Progenitor cell of endocrine pancreas (in vitro differentiated cells): ENCODE measurements around the gene CHN1. TPM values are rescaled to one million over a fixed set of nuclear protein-coding genes. Genes with fewer than 3 reads are reported as not detected.

Experiments used
- DNase-seq: peaks from one replicate; pipeline ENCODE4 v3.0.0; 2021; ENCODE audit warnings: low spot score; ENCODE audit not compliant: unreplicated experiment
- H3K27ac Mint-ChIP-seq: 2 replicates; pipeline ENCODE4 v1.8.0; 2021; ENCODE audit warnings: mild to moderate bottlenecking, moderate library complexity, mixed read lengths
- H3K27me3 Mint-ChIP-seq: 2 replicates; pipeline ENCODE4 v1.8.0; 2021; ENCODE audit warnings: mixed read lengths
- H3K36me3 Mint-ChIP-seq: 2 replicates; pipeline ENCODE4 v1.8.0; 2022; ENCODE audit warnings: mixed read lengths; ENCODE audit not compliant: insufficient read depth
- H3K4me1 Mint-ChIP-seq: 2 replicates; pipeline ENCODE4 v1.8.0; 2021; ENCODE audit warnings: low read depth, mixed read lengths
- H3K4me3 Mint-ChIP-seq: 2 replicates; pipeline ENCODE4 v1.8.0; 2021; ENCODE audit warnings: low read depth, mild to moderate bottlenecking, moderate library complexity, mixed read lengths
- H3K9me3 Mint-ChIP-seq: 2 replicates; pipeline ENCODE4 v1.8.0; 2021; ENCODE audit warnings: low read depth, mixed read lengths
- total RNA-seq: library from RNA; stranded (reverse); gene quantifications from 2 replicates; pipeline ENCODE4 v1.2.1, GENCODE V29; 2021
- TF ChIP-seq, protein P1 (sequence below): fragments of 200-600 bp; sonication (generic); IDR thresholded peaks from one replicate; pipeline ENCODE4 v1.5.0; 2021; ENCODE audit warnings: antibody characterized with exemption, mild to moderate bottlenecking; ENCODE audit not compliant: unreplicated experiment

The CHN1 gene
- total RNA-seq, 1 donor from 2014 or later, result 50.3 TPM

GRCh38 chr2:175002547-175003274 is 2.5 kb downstream of the CHN1 start:
- H3K4me1 Mint-ChIP-seq, result peaks cover 32% of the 10 kb centered on the region
- H3K27ac Mint-ChIP-seq, result peak overlapping the region; percentile 67
- H3K9me3 Mint-ChIP-seq, result no peaks in the 10 kb centered on the region
- H3K36me3 Mint-ChIP-seq, result no peaks in the 10 kb centered on the region
- no peak for DNase-seq
- H3K27me3 Mint-ChIP-seq, result peaks cover 3% of the 10 kb centered on the region
- TF ChIP-seq, protein P1, sequence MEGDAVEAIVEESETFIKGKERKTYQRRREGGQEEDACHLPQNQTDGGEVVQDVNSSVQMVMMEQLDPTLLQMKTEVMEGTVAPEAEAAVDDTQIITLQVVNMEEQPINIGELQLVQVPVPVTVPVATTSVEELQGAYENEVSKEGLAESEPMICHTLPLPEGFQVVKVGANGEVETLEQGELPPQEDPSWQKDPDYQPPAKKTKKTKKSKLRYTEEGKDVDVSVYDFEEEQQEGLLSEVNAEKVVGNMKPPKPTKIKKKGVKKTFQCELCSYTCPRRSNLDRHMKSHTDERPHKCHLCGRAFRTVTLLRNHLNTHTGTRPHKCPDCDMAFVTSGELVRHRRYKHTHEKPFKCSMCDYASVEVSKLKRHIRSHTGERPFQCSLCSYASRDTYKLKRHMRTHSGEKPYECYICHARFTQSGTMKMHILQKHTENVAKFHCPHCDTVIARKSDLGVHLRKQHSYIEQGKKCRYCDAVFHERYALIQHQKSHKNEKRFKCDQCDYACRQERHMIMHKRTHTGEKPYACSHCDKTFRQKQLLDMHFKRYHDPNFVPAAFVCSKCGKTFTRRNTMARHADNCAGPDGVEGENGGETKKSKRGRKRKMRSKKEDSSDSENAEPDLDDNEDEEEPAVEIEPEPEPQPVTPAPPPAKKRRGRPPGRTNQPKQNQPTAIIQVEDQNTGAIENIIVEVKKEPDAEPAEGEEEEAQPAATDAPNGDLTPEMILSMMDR, result no peak
- peak overlapping the region; percentile 22 for H3K4me3 Mint-ChIP-seq

DNA sequence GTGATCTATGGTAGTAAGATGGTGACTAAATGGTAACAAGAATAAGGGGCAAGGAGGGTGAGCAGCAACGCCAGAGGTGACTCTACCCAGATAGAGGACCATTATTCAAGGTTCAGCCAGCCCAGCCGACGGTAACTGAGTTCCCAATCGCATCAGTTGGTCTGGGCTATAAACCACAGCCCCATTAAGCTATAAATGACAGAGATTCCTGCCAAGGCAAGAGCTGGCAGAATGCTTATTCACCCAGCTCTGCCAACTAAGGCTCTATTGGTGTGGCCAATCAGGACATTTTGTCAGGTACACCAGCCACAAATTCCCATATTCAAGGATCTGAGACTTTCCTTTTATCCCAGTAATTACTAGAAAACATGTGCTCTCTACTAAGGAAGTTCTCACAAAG is 3.6 kb downstream of the CHN1 start:
- Mint-ChIP-seq H3K4me1 (peaks cover 35% of the 10 kb centered on the region), H3K4me3 (no peak overlapping the region), H3K27me3 (no peaks in the 10 kb centered on the region), H3K9me3 (no peaks in the 10 kb centered on the region), H3K36me3 (no peaks in the 10 kb centered on the region), H3K27ac (no peak overlapping the region)
- TF ChIP-seq, protein P1, result no peak
- DNase-seq, result no peak

GRCh38 chr2:174997110-174997509 is 8.1 kb downstream of the CHN1 start:
- H3K4me3 Mint-ChIP-seq, result no peak overlapping the region
- H3K9me3 Mint-ChIP-seq, result no peaks in the 10 kb centered on the region
- H3K4me1 Mint-ChIP-seq, result peaks cover 19% of the 10 kb centered on the region
- no peak overlapping the region for H3K27ac Mint-ChIP-seq
- no peaks in the 10 kb centered on the region for H3K27me3 Mint-ChIP-seq
- DNase-seq, result no peak
- TF ChIP-seq, protein P1, result no peak
- H3K36me3 Mint-ChIP-seq, result peaks cover 1% of the 10 kb centered on the region

DNA sequence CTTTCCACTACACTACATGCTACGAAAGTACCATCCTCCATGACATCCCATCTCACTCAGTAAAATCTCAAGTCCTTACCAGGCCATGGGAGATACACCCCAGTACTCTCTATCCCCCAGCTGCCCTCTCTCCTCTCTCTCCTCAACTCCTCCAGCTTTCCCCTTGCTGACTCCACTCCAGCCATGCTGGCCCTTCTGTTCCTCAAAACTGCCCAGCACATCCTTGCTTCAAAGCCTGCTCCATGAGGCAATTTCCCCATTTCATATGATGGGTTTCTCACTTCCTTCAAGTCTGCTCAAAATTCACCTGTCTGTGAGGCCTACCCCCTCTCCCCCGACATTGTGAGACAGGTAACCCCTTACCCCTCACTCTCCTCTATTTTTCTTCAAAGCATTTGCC is 8.6 kb downstream of the CHN1 start:
- TF ChIP-seq, protein P1, result no peak
- H3K4me1 Mint-ChIP-seq, result peaks cover 16% of the 10 kb centered on the region
- H3K27me3 Mint-ChIP-seq, result no peaks in the 10 kb centered on the region
- no peak overlapping the region for H3K4me3 Mint-ChIP-seq
- peaks cover 1% of the 10 kb centered on the region for H3K36me3 Mint-ChIP-seq
- H3K9me3 Mint-ChIP-seq, result no peaks in the 10 kb centered on the region
- no peak for DNase-seq
- no peak overlapping the region for H3K27ac Mint-ChIP-seq

GRCh38 chr2:174994381-174994780 is 10.8 kb downstream of the CHN1 start:
- peaks cover 15% of the 10 kb centered on the region for H3K4me1 Mint-ChIP-seq
- no peak for DNase-seq
- peaks cover 1% of the 10 kb centered on the region for H3K36me3 Mint-ChIP-seq
- no peaks in the 10 kb centered on the region for H3K9me3 Mint-ChIP-seq
- H3K27me3 Mint-ChIP-seq, result no peaks in the 10 kb centered on the region
- no peak overlapping the region for H3K4me3 Mint-ChIP-seq
- TF ChIP-seq, protein P1, result no peak
- no peak overlapping the region for H3K27ac Mint-ChIP-seq
